HG02798 (cell line): ENCODE measurements around the gene MUS81.
A peak's percentile ranks its signal among the peaks of the same experiment; 100 is the strongest.
"Not testable (repeated sequence)": the region's sequence is repeated elsewhere in the genome, so short reads cannot be mapped to it uniquely, and the experiment has no call there.

Source experiments
- ATAC-seq: cut with Tn5 transposase; IDR thresholded peaks from one replicate; pipeline ENCODE4 v1.9.1; 2021; ENCODE audit warnings: mild to moderate bottlenecking; ENCODE audit not compliant: unreplicated experiment, poor library complexity

The MUS81 gene

DNA sequence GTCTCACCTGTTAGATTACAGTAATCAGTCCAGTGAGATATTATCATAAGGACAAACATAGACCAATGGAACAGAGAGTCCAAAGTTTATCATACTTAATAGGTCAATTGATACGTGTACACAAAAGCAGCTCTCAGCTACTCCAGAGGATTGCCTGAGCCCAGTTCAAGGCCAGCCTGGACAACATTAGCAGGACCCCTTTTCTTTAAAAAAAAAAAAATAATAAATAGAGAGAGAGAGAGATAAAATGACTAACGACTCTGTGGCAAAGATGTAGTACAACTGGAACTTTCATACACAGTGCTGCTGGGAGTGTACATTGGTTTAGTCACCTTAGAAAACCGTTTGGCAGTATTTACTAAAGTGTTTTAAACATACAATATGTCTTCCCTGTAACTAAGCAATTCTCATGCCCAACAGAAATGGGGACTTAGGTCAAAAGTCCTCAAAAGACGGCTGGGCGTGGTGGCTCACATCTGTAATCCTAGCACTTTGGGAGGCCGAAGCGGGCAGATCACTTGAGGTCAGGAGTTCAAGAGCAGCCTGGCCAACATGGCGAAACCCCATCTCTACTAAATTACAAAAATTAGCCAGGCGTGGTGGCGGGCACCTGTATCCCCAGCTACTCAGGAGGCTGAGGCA is 15.9 kb upstream of the MUS81 start:
- no peak for ATAC-seq

DNA sequence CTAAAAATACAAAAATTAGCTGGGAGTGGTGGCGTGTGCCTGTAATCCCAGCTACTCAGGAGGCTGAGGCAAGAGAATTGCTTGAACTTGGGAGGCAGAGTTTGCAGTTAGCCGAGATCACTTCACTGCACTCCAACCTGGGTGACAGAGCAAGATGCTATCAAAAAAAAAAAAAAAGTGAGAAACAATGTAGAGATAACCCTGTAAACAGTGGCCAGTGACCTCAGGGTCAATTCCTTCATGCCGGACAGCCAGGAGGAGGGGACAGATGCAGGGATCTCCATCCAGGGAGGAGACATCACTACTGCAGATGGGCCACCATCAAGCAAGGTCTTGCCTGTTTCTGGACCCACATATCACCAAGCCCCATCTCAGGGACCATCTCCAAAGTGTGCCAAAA is 12.5 kb upstream of the MUS81 start:
- ATAC-seq = no peak

- not testable (repeated sequence) for ATAC-seq
These were observed 11.5 kb upstream of the MUS81 start for GRCh38 chr11:65848693-65849092.

GRCh38 chr11:65849366-65849765 is 10.9 kb upstream of the MUS81 start:
- no peak for ATAC-seq

DNA sequence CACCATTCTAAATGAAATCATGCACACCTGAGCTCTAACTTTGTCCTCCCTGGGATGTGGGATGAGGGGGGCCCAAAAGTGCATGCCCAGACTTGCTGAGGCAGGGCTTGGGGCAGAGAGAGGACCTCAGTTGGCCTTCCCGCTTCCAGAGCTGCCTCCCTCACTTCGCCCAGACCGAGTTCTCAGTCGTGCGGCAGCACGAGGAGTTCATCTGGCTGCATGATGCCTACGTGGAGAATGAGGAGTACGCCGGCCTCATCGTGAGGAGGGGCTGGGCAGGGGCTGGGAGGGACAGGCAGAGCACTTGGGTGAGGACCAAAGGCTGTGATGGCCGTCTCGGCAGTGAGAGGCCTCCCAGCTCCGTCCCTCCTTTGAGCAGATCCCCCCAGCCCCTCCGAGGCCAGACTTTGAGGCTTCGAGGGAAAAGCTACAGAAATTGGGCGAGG is 10.4 kb upstream of the MUS81 start:
- ATAC-seq = no peak

DNA sequence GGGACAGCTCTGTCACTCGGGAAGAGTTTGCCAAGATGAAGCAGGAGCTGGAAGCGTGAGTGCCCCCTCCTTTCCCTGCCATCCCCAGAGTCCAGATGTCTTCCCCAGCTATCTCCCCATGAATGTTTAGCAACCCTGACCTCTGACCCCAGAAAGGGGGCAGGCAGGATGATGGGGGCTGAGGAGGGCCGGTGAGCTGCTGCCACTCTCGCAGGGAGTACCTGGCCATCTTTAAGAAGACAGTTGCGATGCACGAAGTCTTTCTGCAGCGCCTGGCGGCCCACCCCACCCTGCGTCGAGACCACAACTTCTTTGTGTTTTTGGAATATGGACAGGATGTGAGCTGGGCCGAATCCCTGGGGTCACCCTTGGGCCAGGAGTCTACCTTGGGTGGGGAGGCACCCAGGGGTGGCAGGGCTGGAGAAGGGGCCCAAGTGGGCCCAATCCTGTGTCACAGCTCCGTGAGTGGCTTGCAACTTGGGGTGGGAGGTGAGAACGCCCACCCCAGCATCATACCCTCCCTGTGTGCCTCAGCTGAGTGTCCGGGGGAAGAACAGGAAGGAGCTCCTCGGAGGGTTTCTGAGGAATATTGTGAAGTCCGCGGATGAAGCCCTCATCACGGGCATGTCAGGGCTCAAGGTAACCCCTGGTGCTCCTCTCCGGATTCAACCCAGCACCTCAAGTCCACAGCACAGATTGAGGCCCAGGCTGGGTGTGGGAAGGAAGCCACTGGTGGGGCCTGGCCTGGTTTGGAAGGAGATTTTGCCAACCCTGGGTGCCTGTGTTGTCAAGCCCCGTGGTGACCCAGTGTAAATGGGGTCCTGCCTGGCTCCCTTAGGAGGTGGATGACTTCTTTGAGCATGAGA is 9.8 kb upstream of the MUS81 start:
- ATAC-seq = no peak

GRCh38 chr11:65851083-65851579 is 9.1 kb upstream of the MUS81 start:
- no peak for ATAC-seq

DNA sequence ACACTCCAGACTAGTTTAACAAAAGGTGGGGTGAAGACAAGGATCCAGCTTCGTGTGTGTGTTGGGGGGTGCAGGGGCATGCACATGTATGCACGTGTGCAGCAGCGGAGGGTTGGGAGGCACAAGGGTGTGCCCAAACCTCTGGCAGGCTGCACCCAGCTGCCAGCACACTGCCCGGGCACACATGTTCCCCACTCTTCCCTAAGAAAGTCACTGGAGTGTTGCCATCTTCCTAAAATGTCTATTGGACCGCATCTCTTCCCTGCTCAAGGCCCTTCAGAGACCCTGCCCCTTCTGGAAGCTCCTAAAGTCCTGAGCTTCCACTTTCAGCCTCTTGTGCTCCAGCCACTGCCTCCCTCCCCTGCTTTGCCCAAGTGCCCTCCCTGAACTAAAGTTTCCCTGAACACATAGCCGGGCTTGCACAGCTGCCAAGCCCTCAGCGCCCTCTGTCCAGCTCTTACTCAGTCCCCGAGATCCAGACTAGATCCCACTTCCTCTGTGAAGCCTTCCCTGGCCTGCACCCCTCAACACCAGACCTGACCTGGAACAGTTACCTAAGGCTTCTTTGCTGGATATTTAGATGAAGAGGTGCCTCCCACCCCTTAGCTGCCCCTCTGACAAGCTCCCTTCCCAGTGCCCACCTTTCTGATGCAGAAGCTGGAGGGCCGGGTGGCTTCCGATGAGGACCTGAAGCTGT is 8.3 kb upstream of the MUS81 start:
- ATAC-seq = no peak

- ATAC-seq = no peak
These were observed 7.6 kb upstream of the MUS81 start for GRCh38 chr11:65852508-65853245.

DNA sequence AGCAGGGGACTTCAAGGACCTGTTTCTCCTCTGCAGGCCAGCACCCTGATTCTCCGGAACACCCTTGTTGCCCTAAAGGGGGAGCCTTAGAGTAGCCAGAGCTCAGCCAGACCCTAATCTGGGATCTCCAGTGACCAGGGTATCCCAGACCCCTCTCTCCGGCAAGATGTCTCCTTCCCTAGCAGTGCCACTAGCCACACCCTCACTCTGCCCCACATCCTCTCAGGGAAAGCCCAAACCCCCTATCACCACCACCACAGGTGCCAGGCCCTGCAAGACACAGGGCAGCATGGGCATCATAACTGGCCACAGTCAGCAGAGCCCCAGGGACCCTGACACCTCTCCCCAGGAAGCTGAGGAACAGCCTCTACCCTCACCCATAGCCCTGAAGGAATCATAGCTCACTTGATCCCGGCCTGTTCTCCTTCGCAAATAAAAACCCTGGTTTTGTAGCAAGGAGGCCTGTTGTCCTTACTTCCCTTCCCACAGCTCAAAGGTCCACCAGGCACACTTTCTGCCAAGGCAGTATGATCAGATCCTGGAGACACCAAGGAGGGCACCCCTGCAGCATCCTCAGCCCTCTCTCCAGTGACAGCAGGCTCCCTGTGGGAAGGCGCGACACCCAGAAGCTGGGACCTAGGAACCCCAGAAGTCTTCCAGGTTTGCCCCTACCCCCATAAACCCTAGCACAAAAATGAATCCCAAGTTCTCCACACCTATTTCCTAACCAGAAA is 6.8 kb upstream of the MUS81 start:
- ATAC-seq = no peak

- ATAC-seq = no peak
These were observed 6.1 kb upstream of the MUS81 start for GRCh38 chr11:65854161-65854592.

DNA sequence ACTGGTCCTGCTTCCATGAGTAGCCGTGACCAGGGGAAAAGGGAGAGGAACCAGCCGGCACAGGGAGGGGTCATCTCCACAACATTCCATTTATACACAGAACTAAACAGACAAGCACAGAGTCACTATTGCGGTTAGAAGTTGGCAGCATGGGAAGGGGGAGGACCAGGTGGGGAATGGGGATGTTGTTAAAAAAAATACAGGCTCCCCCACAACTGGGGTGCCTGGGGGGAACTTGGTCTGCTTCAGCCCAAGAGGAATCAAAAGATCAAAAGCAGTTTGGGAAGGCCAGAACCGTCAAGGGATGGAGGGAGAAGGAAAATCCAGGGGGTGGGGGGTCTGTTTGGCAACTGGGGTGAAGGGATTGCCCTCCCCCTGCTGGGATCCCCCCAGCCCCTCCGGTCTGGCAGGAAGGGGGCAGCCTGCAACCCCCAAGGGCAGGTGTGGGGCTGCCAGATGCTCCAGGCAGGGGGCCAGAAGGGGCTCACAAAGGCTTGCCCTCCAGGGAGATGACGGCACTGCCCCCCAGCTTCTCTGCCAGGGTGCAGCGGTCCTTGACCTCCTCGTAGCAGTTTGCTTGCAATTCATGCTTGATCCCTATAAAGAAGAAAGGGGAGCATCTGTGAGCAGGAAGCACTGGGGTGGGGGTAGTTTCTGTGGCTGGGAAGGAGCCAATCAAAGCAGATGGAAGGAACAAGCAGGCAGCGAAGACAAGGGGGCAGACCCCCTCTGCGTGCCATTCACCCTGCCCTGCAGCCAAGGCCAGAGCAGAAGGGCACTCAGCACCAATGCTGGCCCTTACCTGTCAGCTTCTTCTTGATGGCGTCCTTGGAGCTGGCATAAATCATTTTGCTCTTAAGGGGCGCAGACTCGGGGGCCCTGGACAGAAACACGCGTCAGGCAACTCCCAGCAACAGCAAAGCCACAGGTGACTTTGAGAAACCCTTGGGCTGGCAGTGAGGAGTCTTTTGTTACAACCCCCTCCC is 5.1 kb upstream of the MUS81 start:
- no peak for ATAC-seq

DNA sequence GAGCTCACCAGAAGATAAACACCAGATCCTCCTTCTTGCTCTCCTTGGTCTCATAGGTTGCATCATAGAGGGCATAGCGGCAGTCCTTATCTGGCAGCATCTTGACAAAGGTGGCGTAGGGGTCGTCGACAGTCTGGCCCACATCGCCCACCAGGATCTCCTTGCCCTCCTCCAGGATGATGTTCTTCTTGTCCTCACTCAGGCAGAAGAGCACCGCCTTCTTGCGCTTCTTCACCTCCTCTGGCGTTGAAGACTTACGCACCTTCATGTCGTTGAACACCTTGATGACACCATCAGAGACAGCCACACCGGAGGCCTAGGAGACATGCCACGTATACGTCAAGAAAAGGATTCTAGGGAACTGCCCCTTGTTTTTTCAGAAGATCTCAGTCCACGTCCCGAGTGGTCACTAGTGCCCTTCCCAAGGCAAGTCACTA is 4.3 kb upstream of the MUS81 start:
- ATAC-seq = no peak

- peak; percentile 25 for ATAC-seq
These were observed 3.3 kb upstream of the MUS81 start for GRCh38 chr11:65856689-65857499.

DNA sequence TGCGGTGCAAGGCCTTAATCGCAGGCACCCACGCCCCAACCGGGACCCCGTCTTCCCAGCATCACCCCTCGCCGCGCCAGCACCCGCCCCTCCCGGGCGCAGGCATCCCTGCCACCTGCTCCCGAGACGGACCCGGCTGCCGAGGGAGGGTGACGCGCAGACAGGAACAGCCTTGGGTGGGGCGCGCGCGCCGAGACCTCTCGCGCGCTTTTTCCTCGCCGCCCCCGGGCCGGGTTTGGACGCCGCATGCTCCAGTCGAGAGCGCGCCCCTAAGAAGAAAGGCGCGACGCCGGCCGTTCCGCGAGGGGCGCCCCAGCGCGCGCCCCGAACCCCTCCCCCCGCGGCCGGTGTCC is 2.8 kb upstream of the MUS81 start:
- ATAC-seq = peak; percentile 2

DNA sequence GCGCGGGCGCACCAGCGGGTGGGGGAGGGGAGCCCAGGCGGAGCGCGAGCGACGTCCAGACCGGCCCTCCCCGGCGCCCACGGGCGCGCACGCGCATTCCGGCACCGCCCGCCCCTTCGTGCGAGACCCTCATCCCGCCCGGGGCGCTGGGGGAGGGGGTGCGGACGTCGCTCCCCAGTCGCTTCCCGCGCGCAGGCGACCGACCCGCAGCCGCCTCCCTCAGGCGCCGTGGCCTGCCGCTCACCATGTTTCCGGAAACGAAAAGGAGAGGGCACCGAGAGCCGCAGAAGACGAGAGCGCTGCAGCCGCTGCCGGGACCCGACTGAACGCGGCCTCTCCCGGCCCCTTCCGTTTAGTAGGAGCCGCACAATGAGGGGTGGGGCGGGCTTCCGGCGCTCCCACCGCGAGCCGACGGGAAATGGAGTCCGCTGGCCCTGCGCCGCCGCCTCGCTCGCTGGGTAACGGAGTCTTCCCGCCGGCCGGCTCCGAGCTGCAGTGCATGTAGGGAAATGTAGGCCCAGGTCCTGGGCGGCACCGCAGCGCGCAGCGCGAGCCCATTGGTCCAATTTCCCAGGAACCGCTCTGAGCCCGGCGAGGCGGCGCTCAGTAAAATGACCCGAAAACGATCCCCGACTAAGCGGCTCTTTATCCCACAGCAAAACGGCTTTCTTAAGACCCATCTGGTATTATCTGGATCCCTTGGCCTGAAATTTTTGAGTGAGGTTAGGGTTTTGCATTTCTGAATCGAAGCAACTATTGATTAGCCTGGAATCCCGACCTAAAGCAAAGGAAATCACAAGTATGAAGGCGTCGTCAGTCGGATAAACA is 2.2 kb upstream of the MUS81 start, which contains the start of gene CFL1:
CFL1 (minus strand) TSS at position 328 of the 828 bp plus-strand sequence; CDS start at position 247, 81 bp downstream.
- peak; percentile 57 for ATAC-seq

GRCh38 chr11:65858681-65859087 is 1.5 kb upstream of the MUS81 start:
- no peak for ATAC-seq
